Right renal cortex interstitium (tissue), 3 donors: Measurements from ENCODE around the gene SH3RF3. TPM values are rescaled to one million over a fixed set of nuclear protein-coding genes. Genes with fewer than 3 reads are reported as not detected.

Experiments
- DNase-seq, 3 donors: peaks; one replicate each; pipeline ENCODE4 v3.0.0-alpha.2; 2013; ENCODE audit warnings: low read depth in 3 of 3, low spot score in 2 of 3
- polyA plus RNA-seq, 3 donors: library from polyadenylated mRNA; unstranded; fragments of 120-200 nt; gene quantifications; one replicate each; pipeline ENCODE4 v1.2.1, GENCODE V29; 2013; ENCODE audit not compliant: insufficient read length in 3 of 3

Gene SH3RF3
- polyA plus RNA-seq, 3 donors, result 4.3 to 4.5 (median 4.3) TPM

DNA sequence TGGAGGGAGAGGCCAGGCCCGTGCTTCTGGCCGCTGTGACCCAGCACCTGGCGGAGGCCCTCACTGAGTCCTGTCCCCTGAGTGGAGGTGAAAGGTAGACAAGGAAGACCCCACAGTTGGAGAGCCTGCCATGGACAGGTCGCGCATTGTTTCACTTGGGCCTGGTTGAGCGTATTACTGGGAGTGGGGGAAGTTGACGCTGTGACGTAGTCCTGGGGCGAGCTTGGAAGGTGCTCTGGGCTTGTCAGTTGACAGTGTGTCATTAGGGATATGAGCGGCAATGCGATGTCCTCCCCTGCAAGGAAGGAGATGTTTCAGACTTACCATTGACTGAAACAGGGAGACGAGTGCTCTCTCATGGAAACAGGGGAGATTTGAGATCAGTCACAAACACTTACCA lies 127.1 kb downstream of the SH3RF3 start:
- DNase-seq, result no peak

DNA sequence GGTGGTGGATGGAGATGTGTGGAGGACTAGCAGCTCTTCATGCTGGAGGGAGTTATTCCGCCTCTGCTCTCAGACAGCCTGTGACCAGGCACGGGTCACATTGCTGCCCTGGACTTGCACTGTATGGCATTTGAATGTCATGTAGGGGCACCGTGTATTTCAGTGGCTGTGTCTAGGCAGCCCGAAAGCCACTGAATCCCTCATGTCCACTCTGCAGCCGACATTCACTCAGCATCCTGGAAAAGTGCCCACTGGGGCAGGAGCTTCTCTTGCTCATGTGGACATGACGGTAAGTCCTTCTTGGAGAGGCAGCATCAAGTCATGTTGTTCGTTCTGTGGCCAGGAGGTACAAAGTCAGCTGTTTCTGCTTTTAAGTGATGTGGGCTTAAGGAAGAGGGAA lies 127.9 kb downstream of the SH3RF3 start:
- no peak for DNase-seq

DNA sequence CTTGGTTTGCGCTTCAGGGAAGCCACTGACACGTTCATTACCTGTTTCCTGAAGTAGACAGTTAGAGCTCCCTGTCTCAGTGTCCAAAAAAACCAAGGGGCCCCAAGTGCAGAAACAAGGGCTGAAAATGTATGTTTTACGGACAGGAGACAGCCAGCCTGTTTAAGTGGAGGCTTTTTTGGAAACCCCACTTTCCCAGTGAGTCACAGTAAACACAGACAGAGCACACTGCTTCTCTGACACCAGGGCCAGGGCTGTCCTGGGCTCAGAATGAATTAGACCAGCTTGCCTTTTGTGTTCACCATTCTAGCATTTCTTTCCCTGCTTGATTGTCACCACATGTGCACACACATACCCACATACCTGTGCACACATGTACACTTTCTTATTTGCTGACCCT lies 128.6 kb downstream of the SH3RF3 start:
- no peak for DNase-seq

DNA sequence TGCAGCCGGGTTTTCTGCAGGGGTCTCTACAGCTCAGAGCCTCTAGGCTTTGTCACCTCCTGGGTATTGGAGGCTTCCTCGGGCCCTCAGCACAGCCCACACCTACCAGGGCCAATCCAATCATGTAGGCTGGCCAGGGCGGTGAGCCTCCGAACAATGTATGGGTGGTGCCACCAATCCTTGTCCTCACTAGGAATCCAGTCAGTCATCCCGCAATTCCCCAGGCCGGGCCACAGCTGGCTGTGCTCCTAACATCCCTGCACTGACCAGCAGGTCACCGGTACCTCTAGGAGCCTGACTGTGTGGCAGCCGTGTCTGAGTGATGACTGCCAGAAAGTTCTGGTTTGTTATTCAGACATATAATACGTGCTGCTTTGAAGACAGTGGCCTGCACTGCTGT lies 129.4 kb downstream of the SH3RF3 start:
- no peak for DNase-seq

DNA sequence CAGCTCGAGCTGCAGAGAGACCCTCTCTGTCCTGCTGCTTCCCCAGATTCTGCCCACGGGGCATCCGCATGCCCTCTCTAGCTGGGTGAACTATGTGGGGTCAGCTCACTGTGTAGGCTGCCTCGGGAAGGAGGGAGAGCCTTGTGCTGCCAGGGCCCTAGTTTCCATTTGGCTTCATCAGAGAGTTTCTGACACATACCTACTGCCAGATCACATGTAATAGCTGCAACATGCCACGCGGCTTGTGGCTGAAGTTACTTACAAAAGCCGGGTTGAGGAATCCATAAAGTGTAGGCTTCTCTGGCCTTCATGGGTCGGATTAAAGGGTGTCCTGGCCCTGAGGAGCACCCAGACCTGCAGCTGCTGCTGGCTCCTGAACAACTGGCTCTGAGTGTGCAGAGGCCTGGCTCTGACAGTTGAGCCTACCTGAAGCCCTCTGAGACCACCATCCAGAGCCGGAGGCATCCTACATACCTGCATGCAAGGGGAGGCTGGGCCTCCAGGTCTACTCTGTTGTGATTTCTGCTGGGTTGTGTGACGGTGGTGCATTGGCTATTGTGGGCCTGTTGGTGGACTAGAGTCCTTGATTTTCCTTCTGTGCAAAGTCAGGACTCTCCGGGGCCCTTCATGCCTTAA lies 130.0 kb downstream of the SH3RF3 start:
- no peak for DNase-seq

DNA sequence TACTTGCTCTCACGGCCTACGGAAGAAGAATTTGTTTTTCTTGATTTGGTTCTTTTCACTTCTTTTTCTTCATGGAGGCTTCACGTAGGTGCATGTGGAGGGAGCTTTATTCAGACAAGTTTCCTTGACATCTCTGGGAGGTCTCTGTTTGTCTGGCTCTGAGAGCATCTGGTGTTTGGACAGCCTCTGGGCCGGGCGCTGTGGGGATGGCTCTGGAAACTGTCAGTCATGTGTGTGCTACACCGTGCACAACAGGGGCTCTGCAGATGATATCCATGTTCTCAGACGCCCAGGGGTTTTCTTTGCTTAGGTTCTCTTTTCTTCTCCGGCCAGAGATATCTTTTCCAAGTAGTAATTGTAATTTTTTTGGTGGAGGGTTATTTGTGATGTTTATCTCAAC lies 130.7 kb downstream of the SH3RF3 start:
- DNase-seq, result no peak

DNA sequence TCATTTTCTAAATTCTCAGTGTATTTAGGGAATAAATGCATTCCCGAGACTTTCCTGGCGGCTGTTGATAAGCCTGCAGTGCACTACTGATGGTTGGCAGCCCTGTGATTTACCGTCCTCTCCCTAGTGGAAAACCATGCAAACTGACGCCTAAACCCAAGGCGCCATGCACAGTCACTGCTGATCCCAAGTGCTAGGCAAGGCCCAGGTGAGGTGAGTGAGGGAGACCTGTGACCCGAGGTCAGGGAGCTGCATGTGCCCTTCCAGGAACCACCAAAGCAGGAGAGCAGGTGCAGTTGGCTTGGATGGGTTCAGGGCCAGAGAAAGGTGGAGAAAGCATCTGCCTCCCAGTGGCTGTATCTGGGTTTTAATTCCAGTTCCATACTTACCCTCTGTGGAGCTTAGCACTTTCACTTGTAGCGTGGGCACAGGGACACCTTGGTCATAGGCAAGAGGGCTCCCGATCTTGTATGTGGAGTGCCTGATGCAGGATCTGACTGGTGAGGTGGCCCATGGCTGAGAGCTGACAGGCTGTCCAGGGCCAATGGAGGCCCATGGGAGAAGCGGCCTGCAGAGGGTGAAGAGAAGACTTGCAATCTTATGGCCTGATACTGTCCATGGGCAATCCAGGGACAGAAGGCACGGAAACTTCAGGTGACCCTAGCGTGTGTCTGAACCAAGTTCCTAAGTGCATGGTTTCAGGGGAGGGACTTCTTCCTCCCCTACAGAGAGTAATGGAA lies 131.3 kb downstream of the SH3RF3 start:
- DNase-seq, result no peak

DNA sequence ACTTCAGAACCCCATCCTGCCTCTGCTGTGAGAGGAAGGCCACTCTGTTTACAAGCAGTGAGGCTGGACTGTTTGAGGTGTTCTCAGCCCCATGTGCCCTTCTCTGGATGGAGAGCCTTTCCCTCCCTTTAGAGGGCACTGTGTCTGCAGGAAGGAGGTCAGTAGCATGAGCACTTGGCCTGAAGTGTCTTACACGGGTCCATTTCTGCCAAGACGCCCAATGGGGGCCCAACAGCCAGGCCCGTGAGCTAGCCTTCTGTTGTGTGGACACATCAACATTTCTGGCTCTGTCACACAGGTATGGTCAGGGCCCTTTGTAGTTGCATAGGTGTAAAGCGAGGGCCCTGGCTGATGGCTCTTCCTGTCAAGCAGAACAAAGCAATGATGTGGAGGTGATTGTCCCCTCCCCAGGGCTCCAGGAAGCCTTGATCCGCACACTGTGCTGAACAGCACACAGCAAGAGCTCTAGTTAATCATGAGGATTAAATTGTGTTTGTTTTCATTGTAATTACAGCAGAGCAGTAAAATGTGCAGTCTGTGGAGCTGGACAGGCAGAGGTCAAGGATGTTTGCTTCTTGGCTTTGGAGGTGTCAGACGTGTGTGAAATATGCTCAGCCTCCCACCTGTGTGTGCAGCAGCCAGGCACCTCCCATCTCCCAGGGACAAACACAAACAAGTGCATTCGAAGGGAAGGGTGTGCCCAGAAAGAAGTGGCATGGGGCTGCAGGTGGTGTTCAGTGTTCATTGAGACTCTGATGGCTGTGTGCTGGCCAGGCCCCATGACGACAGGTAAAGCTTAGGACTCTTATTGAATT lies 132.1 kb downstream of the SH3RF3 start:
- no peak for DNase-seq

DNA sequence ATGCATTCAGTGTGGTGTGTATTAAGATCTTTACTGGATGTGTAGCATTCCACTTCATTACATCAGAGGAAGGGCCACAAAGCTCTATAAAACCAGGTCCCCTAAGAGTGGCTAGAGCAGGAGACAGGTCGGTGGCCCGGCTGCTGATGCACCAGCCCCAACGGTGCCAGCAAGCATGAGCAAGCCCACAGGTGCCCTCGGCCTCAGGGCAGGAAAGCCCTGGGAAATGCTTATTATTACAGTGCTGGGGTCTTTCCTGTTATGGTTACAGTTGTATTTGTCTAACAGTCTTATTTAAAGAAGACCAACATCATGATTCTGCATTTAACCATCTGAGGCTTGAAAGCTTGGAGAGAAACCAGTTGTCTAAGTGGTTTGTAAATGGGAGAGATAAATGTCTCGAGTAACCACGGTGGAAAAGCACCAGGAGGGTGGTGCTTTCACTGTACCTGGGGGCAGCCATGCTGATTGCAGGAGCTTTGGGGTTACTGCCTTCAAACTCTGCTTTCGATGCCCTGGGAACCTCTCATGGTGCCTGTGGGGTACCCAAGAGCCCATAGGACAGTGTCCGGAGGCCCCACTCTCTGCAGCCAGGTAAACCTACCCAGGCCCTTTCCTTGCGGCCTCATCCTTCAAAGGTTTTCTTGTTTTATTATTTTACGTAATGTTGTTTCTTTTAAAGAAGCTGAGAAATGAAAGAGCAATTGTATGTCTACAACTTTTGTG lies 133.1 kb downstream of the SH3RF3 start:
- no peak for DNase-seq

DNA sequence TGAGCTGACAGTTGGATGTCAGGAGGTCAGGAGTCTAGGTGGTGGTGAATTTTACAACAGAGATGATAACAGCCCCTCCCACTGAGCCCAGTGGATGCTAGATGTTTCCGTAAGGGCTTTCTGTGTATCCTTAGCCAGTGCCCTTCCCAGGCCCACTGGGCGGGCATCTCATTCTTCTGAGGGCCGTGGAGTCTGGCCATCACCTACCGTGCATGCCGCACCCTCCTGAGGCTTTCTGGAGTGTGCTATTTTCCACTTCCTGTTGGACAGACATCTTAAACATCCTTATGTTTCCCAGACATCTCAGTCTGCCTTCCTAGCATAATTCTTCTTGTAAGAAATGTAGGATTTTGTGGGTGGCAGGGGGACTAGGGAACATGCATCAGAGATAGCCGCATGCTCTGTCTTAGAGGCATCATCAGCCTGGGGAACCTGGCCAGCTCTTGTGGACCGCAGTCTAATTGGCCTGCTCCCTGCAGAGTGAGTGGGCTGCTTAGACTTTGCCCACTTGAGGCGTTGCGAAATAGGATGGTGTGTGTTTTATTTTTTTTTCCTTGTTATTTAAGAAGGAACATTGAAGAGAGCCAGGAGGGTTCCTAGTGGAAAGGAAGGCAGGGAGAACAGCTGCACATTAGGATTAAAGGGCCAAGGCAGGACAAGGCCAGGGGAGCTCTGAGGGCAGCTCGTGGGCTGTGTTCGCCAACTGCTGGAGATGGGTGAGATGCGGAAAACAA lies 135.8 kb downstream of the SH3RF3 start:
- no peak for DNase-seq

DNA sequence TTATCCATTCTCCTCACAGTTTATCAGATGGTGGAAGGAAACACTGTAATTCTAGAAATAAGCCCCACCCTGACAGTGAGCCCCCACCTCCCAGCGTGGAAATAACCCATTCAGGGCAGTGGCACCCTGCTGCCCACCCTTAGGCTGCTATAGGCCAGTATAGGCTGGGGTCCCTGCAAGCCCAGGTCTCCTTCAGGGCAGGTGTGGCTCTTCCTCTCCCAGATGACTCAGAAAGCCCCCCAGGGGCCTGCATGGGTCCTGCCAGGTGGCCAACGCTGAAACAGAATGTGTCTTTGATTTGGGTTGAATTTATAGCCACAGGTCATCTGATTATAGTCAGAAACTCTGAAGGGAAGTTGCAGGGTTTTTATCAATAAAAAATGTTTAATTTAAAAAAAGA lies 136.4 kb downstream of the SH3RF3 start:
- no peak for DNase-seq

DNA sequence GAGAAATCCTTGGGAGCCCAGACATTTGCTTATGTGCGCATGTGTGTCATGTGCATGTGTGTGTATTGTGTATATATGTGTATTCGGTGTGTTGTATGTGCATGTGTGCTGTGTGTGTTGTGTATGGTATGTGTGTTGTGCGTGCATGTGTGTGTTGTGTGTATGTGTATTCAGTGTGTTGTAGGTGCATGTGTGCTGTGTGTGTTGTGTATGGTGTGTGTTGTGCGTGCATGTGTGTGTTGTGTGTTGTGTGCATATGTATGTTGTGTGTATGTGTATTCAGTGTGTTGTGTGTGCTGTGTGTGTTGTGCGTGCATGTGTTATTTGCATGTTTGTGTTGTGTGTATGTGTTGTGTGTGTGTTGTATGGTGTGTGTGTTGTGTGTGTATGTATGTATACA lies 136.9 kb downstream of the SH3RF3 start:
- DNase-seq, result no peak

DNA sequence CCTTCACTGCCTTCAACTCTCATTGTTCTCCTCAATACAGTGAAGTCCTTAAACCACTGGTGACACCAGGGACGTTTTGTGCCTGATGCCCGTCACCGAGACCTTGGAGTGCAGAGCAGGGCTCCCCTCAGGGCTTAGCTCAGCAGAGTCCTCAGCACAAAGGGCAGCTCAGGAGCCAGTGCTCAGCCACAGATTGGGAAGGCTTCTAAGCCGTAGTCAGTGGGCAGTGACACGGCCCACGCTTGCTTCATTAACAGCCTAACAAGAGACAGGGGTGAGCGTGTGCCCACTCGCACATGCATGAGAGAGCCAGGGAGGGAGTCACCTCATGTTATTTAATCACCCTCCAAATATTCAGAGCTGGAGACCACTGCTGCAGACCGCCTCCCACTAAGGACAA lies 137.5 kb downstream of the SH3RF3 start:
- DNase-seq, result no peak

DNA sequence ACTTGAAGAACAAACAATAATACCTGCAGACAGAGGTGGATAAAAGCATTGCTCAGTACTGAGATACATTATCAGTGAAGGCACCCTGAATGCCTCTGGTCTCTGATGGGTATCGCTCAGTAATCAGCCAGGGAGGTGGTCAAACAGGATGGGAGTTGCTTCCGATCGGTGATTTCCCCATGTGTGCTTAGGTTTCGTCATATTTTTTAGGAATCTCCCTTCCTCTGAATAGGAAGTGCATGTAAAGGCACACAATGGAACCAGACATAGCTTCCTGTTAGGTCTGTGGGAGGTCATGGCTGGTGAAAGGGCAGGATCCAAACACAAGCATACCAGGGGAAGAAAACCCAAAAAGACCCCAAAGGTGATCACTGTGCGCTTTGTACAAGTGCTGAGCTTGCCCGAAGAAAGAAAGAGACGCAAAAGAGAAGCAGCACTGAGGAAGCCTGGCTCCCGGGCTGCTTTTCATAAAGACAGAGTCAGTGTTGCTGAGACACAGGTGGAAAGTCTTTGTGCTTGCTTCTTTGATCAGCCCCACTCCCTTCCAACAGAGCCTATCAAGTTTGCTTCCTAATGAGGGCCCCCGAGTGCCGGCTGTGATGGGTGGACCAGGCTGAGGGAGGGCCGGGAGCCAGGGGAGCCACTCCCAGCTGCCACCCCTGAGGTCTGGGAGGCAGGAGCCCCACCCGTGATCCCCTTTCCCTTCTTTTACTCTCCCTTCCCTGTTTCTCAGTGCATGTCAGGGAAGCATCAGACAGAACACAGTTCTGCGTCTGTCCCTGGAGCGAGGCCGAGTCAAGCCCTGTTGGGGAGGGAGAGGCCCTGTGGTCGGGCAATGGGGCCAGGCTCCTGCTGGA lies 138.2 kb downstream of the SH3RF3 start:
- no peak for DNase-seq

DNA sequence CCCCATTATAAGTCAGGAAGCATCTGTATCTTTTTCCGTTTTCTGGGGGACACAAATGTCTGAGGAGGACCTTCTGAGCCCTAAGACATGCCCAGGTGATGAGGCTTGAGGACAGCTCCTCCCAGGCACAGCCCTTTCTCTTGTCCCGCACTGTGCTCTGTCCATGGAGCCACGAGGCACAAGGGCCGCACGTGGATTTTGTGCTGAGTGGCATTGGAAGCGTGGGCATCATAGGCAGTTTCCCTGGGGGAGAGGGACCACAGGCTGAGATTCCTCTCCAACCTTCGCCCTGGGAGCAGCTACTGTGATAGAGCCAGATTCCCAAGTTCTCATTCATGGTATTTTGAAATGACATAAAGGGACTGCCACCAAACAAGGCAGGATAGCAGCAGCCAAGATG lies 139.9 kb downstream of the SH3RF3 start:
- no peak for DNase-seq

DNA sequence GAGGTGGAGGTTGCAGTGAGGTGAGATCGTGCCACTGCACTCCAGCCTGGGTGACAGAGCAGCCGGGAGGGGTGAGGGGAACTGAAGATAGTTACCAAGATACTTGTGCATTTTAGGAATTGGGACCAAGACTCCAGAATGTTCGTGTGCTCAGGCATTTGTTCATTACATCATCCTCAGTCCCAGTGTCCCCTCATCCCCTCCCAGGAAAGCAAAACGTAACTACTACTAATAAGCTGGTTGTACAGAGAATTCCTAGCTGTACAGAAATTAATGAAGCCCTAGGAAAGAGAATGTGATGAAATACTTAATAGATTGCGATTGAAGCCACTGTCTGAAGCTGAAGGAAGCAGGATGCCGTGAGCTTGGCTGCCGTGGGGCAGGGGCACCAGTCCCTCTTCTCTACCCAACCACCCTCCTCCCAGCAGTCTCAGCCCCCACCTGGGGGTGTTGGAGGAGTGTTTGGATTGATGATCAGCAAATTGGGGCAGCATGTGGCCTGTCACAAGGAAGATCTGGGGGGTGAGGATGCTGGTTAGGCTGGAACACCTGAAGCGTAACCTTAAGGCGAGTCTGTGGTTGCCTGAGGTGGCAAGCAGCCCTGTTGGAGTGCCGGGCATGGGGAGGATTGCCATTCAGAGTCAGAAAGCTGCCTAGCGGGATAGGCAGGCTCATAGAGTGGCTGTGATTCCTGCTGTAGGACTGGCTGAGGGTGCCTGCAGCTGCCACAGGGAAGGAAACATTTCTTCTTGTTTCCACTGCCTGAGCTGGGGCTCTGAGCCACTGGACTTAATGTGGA lies 140.9 kb downstream of the SH3RF3 start:
- DNase-seq, result no peak

DNA sequence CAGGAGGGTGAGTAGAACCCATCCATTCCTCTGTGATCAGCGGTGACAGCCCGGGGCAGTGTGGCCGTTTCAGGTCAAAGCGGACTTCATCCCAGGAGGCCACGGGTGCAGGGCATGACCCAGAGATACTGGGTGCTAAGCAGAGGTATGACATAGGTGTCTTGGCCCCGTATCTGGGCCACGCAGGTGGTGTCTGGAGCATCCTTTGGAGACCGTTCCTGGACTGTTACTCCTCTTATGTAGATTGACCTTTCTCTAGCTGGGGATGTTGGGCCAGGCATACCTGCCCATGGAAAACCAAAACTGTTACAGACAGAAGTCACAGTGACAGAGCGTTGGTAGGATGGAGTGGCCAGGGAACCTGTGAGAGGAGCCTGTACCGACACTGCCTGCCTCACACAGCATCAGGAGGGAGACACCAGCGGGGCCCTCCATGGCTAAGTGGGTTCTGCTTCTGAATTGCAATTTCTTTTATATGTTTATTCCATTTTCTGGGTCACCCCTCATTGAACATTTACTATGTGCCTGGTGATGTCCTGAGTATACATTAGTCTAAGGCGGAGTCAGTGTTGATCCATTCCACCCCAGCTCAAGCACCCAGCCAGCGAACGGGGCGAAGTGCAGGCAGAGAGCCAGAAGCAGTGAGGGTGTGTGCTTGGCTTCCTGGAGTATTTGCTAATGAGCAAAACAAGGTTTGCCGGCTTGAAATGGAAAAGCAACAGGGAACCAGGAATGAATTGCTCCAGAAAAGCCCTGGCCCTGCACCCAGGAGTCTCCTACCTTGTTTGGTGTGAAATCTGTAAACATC lies 141.7 kb downstream of the SH3RF3 start:
- DNase-seq, result no peak

DNA sequence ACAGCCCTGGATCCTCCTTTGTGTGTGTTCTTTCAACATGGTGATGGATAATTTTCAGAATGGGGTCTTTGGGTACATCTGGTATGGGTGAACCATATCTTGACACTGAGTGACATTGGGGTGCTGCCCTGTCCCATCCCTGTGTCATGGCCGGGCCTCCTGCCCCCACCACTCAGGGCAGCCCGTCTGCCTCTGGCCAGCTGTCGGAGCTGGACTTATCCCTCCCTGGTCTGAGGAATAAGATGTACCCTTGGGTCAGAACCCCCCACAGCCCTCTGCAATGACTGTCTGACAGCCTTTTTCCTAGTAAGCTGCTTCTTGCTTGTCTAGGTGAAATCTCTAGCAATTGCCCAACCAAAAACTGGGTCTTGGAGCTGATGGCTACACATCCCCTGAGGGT lies 142.9 kb downstream of the SH3RF3 start:
- DNase-seq, result no peak
